Ishikawa (cell line): Measurements from ENCODE around the gene RGS9.

Experiments used
- CEBPB ChIP-seq: IDR thresholded peaks from 2 replicates; pipeline ENCODE4 v1.6.1; 2012
- CREB1 ChIP-seq: IDR thresholded peaks from 2 replicates; pipeline ENCODE4 v1.6.1; 2012; ENCODE audit warnings: low read depth
- EGR1 ChIP-seq: IDR thresholded peaks from 2 replicates; pipeline ENCODE4 v1.6.1; 2012
- EP300 ChIP-seq: IDR thresholded peaks from 2 replicates; pipeline ENCODE4 v1.6.1; 2012; ENCODE audit warnings: borderline replicate concordance
- FOXM1 ChIP-seq: IDR thresholded peaks from 2 replicates; pipeline ENCODE4 v1.6.1; 2012; ENCODE audit warnings: low read depth, borderline replicate concordance
- NFIC ChIP-seq: IDR thresholded peaks from 2 replicates; pipeline ENCODE4 v1.6.1; 2012
- RAD21 ChIP-seq: IDR thresholded peaks from 2 replicates; pipeline ENCODE4 v1.6.1; 2012; ENCODE audit warnings: low read depth
- TAF1 ChIP-seq: IDR thresholded peaks from 2 replicates; pipeline ENCODE4 v1.6.1; 2012; ENCODE audit warnings: low read depth, mild to moderate bottlenecking
- TCF12 ChIP-seq: IDR thresholded peaks from 2 replicates; pipeline ENCODE4 v1.6.1; 2012; ENCODE audit warnings: low read depth
- TEAD4 ChIP-seq: IDR thresholded peaks from 2 replicates; pipeline ENCODE4 v1.6.1; 2012
- YY1 ChIP-seq: IDR thresholded peaks from 2 replicates; pipeline ENCODE4 v1.6.1; 2012; ENCODE audit warnings: low read depth
- ZBTB7A ChIP-seq: IDR thresholded peaks from 2 replicates; pipeline ENCODE4 v1.6.1; 2012; ENCODE audit warnings: low read depth
- TF ChIP-seq, protein P1 (sequence below): IDR thresholded peaks from 2 replicates; pipeline ENCODE4 v1.6.1; 2012
- TF ChIP-seq, protein P2 (sequence below): IDR thresholded peaks from 2 replicates; pipeline ENCODE4 v1.6.1; 2012; ENCODE audit warnings: low read depth, mild to moderate bottlenecking
- TF ChIP-seq, protein P3 (sequence below): IDR thresholded peaks from 2 replicates; pipeline ENCODE4 v1.6.1; 2012

Gene RGS9

DNA sequence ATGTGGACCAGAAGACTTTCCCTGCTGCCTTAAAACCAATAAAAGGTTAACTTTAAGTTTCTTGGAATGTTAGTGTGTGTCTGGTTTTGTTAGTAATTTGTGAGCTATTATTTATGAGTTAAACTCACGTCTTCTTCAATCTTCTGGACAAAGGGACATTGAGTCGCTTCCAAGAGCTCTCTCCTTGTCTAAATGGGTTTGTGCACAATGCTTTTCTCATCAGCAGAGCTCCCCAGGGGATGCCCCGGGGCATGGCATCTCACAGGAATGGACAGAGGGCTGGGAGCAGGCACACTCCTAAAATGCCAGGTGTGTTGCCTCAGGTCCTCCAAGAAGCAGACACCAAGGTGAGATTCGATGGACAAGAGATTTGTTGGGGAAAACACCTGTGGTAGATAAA, 90.5 kb downstream of the RGS9 start:
- TF ChIP-seq ZBTB7A (no peak), EP300 (no peak)
- TF ChIP-seq, protein P1, sequence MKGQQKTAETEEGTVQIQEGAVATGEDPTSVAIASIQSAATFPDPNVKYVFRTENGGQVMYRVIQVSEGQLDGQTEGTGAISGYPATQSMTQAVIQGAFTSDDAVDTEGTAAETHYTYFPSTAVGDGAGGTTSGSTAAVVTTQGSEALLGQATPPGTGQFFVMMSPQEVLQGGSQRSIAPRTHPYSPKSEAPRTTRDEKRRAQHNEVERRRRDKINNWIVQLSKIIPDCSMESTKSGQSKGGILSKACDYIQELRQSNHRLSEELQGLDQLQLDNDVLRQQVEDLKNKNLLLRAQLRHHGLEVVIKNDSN: no peak

DNA sequence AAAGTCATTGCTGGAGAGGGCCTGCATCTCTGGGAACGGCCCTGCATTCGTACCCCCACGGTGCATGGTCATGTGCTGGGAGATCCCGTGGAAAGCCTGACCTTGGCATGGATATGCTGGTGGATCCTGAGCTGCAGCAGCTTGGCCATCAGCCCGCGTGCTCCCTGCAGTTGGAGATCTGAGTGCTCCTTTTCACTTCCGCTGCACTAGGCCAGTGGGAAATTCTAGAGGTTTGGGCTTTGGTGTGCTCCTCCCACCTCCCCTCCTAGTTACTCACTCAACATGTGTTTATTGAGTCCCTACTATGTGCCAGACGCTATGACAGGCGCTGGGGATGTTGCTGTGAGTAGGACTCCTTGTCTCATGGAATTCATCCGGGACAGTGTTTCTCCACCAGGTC, 91.1 kb downstream of the RGS9 start:
- TF ChIP-seq EP300 (no peak), ZBTB7A (no peak), TAF1 (no peak), FOXM1 (no peak), TCF12 (no peak), CREB1 (no peak), NFIC (no peak)
- TF ChIP-seq, protein P1: no peak
- TF ChIP-seq, protein P2, sequence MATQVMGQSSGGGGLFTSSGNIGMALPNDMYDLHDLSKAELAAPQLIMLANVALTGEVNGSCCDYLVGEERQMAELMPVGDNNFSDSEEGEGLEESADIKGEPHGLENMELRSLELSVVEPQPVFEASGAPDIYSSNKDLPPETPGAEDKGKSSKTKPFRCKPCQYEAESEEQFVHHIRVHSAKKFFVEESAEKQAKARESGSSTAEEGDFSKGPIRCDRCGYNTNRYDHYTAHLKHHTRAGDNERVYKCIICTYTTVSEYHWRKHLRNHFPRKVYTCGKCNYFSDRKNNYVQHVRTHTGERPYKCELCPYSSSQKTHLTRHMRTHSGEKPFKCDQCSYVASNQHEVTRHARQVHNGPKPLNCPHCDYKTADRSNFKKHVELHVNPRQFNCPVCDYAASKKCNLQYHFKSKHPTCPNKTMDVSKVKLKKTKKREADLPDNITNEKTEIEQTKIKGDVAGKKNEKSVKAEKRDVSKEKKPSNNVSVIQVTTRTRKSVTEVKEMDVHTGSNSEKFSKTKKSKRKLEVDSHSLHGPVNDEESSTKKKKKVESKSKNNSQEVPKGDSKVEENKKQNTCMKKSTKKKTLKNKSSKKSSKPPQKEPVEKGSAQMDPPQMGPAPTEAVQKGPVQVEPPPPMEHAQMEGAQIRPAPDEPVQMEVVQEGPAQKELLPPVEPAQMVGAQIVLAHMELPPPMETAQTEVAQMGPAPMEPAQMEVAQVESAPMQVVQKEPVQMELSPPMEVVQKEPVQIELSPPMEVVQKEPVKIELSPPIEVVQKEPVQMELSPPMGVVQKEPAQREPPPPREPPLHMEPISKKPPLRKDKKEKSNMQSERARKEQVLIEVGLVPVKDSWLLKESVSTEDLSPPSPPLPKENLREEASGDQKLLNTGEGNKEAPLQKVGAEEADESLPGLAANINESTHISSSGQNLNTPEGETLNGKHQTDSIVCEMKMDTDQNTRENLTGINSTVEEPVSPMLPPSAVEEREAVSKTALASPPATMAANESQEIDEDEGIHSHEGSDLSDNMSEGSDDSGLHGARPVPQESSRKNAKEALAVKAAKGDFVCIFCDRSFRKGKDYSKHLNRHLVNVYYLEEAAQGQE: no peak
- TF ChIP-seq, protein P3, sequence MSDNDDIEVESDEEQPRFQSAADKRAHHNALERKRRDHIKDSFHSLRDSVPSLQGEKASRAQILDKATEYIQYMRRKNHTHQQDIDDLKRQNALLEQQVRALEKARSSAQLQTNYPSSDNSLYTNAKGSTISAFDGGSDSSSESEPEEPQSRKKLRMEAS: no peak

DNA sequence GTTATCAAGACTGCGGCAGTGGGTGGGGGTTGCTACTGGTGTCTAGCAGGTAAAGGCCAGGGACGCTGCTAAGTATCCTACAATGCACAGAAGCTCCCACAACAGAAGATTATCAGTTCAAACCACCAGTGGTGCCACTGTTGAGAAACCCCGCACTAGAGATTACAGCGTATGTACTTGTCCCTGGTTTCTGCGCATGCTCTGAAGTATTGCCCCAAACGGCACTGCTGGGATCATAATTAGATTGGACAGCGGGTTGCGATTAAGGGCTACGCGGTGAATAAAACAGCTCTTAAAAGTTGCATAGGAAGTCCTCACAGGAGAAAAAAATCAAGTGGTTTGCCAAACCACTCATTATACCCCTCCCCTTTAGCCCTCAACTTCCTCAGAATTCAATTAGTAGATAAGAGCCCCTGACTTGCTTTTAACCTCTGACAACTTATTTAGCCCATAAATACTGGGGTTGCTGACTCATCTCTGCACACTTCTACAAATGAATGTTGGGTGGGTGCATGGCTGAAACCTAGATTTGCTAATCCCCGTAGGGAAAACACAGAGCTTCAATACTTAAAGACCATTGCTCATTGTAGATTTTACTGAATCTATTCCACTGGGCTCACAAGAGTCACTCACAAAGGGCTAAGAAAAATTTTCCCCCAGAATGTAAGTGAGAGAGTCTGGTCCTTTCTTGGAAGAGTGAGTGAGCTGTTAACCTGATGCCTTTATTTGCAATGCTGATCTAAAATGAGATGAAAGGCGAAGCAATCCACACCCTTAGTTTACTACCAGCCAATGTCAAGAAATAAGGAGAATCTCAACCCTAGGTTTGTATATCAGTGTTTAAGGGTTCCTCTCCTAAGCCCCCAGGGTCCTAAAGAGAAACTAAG, 91.8 kb downstream of the RGS9 start:
- TF ChIP-seq, protein P2: no peak
- TF ChIP-seq TAF1: no peak
- no peak for TF ChIP-seq CEBPB
- no peak for TF ChIP-seq NFIC
- no peak for TF ChIP-seq TEAD4
- TF ChIP-seq CREB1: no peak
- TF ChIP-seq TCF12: no peak
- TF ChIP-seq YY1: no peak

DNA sequence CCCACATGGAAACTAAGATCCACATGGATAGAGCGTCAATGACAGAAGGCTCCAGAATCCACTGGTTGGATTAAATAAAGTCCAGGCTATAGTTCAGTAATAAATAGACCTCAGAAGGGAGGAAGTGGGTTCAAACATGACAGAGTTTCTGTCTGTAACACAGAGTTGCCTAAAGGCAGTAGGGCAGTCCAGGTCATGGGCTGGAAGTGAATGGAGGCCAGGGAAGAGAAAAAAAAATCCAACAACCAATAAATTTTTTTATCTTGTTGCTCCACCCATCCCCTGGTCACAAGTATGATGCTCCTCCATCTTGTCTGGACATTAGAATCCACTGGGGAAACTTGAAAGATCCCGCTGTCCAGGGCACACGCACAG, 92.4 kb downstream of the RGS9 start:
- no peak for TF ChIP-seq YY1
- no peak for TF ChIP-seq CREB1
- TF ChIP-seq RAD21: no peak
- TF ChIP-seq, protein P3: no peak
- TF ChIP-seq TAF1: no peak
- TF ChIP-seq, protein P1: no peak
- TF ChIP-seq TEAD4: no peak
- no peak for TF ChIP-seq FOXM1

DNA sequence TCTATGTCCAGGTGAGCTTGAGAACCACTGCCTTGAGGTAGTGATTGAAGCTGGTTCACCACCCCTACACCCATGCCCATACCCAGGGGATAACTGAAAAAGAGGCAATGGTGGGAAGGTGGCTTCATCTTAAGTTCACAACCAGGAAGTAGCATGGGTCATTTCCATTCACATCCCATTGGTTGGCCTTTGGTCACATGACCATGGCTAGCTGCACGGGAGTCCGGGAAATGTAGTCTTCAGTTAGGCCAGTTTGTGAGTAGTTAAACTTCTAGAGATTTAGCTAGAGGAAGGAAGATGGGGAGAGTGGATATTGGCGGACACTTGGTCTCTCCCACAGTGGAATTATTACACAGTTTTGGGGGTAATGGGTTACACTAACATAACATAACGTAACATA, 92.9 kb downstream of the RGS9 start:
- TF ChIP-seq, protein P1: peak; percentile 88
- no peak for TF ChIP-seq CEBPB
- TF ChIP-seq RAD21: no peak
- no peak for TF ChIP-seq FOXM1

DNA sequence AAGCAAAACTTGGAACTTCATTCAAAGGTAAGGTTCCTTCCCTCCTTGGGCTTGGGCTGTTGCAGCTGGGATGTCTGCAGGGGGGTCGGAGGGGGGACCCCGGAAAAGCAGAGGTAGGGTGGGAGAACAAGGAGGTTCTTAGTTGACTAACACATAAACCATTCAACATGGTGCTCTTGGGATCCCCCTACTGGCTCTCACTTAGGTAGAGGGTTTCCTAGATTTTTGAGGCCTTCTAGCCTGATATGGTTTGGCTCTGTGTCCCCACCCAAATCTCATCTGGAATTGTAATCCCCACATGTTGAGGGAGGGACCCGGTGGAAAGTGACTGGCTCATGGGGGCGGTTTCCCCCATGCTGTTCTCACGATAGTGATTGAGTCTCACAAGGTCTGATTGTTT, 93.9 kb downstream of the RGS9 start:
- no peak for TF ChIP-seq TEAD4
- TF ChIP-seq YY1: no peak
- TF ChIP-seq CEBPB: no peak
- TF ChIP-seq, protein P2: no peak
- TF ChIP-seq, protein P1: no peak
- TF ChIP-seq TCF12: no peak
- TF ChIP-seq FOXM1: no peak
- no peak for TF ChIP-seq CREB1
- no peak for TF ChIP-seq NFIC
- TF ChIP-seq, protein P3: no peak
- no peak for TF ChIP-seq TAF1
- TF ChIP-seq RAD21: no peak
- TF ChIP-seq EGR1: no peak
- no peak for TF ChIP-seq EP300
- TF ChIP-seq ZBTB7A: no peak
